ENCODE results near the gene LGMN. TPM values are rescaled to one million over a fixed set of nuclear protein-coding genes. Genes with fewer than 3 reads are reported as not detected.

The LGMN gene
- total RNA-seq, 1 experiment from 2014 or later: 3.8 TPM

- DNase-seq (ENCODE audit: low read depth): no peak
These were observed 94.1 kb downstream of the LGMN start for GRCh38 chr14:92654239-92654901.

Other genes starting within 250 kb of the LGMN start
- gene RIN3, start 234.8 kb downstream of the LGMN start, total RNA-seq (2014; rRNA removed): 1.5 and 2.1 TPM in 2 replicates
- gene GOLGA5, start 45.7 kb upstream of the LGMN start, total RNA-seq (2014; rRNA removed): 33.7 and 40.6 TPM in 2 replicates
- gene CHGA, start 174.5 kb upstream of the LGMN start, total RNA-seq (2014; rRNA removed): not detected in 2 replicates